A204.1 (cell line): ENCODE results near the gene ADTRP.
"Not testable (repeated sequence)": the region's sequence is repeated elsewhere in the genome, so short reads cannot be mapped to it uniquely, and the experiment has no call there.

ENCODE experiments used
- FAIRE-seq: peaks from 2 replicates; lab custom pipeline; 2012; peaks lifted over from hg19 to GRCh38; lab: Jason Lieb, UNC

ADTRP gene

DNA sequence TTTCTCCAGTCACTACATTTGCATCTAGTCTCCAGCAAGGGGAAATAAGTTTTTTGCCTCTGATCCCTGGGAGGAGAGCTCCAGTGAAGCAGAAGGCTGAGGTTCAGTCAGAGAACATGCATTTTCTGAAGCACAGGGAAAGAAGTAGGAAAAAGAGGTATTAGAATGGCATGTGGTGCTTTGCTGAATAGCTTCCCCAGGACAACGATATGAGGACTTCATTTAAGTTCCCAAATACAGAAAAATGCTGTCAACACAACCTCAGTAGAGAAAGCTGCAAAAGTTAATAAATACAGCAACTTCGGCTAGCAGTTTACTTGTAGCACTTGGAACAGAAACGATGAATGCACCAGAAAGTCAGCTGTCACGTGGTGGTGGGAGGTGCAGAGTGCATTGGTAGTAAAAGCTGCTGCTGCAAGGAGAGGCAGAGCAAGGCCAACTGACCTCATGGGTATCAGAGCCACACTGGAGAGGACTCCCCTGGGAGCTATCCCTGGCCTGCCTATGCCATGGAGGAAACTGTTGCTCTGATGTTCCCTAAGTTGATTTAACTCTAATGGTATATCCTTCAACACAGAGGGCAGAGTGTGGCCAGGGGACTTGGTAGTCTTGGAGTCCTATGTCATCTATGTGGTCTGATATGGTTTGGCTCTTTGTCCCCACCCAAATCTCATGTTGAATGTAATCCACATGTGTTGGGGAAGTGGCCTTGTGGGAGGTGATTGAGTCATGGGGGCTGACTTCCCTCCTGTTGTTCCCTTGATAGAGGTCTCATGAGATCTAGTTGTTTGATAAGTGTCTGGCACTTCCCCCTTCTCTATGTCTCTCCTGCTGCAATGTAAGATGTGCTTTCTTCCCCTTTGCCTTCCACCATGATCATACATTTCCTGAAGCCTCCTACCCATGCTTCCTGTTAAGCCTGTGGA is 85.9 kb downstream of the ADTRP start:
- FAIRE-seq, result no peak

- FAIRE-seq, result no peak
Measured at GRCh38 chr6:11689847-11690246, 88.8 kb downstream of the ADTRP start.

- not testable (repeated sequence) for FAIRE-seq
Measured at GRCh38 chr6:11689400-11689799, 89.2 kb downstream of the ADTRP start.

DNA sequence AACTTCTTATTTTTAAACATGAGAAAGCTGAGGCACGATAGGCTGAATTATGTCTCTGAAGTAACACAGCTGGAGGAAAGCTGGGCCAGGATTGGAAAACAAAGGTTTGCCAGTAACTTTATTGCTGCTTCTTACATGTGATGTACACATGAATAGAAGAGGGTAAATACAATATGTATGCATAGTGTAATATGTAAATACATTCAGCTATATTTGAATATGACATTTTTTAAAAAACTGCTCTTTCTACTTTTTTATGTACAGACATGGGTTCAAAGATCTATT is 90.2 kb downstream of the ADTRP start:
- no peak for FAIRE-seq

- no peak for FAIRE-seq
Measured at GRCh38 chr6:11685481-11686093, 93.0 kb downstream of the ADTRP start.

GRCh38 chr6:11684901-11685480 is 93.6 kb downstream of the ADTRP start:
- no peak for FAIRE-seq

GRCh38 chr6:11683871-11684270 is 94.7 kb downstream of the ADTRP start:
- no peak for FAIRE-seq

GRCh38 chr6:11682561-11682975 is 96.0 kb downstream of the ADTRP start:
- no peak for FAIRE-seq

- FAIRE-seq, result no peak
Measured at GRCh38 chr6:11681770-11682169, 96.8 kb downstream of the ADTRP start.

DNA sequence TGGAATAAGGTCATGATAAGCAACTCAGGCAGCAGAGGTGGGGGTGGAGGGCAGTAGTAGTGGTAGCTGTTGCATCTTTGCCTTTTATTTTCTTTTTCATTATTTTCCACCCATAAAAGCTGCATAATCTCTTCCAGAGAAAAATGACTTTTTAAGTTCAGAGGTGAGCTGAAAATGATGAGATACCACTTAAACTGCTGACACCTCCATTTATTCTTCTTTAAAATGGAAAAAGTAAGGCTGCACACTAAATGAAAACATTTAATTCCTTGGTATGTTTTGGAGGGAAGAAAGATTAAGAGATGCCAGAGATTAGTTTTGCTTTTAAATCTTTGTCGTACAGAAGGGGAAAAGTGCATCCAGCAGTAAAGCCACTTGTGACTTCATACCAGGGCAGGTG is 97.2 kb downstream of the ADTRP start:
- no peak for FAIRE-seq

DNA sequence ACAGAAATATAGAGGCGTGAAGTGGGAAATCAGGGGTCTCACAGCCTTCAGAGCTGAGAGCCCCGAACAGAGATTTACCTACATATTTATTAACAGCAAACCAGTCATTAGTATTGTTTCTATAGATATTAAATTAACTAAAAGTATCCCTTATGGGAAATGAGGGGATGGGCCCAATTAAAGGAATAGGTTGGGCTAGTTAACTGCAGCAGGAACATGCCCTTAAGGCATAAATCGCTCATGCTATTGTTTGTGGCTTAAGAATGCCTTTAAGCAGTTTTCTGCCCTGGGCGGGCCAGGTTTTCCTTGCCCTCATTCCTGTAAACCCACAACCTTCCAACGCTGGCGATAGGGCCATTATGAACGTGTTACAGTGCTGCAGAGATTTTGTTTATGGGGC is 98.1 kb downstream of the ADTRP start:
- not testable (repeated sequence) for FAIRE-seq

GRCh38 chr6:11679099-11679498 is 99.5 kb downstream of the ADTRP start:
- FAIRE-seq, result no peak

GRCh38 chr6:11675601-11676000 is 103.0 kb downstream of the ADTRP start:
- FAIRE-seq, result no peak

DNA sequence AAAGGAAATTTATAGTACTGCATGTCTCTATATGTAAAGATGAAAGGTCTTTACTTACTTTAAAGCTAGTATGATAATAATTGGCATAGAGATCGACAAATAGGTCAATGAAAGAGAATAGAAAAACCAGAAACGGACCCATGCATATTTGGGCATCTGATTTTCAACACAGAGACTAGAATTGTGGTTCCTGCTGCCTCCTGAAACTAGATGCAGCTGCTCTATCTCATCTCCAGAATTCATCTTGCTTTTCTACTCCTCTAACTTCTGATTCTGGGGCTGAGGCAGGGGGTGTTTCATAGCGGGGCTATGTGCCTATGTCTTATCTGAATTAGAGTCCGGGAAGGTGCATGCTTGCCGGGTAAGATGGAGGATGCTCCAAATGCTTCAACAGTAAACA is 105.9 kb downstream of the ADTRP start:
- no peak for FAIRE-seq

DNA sequence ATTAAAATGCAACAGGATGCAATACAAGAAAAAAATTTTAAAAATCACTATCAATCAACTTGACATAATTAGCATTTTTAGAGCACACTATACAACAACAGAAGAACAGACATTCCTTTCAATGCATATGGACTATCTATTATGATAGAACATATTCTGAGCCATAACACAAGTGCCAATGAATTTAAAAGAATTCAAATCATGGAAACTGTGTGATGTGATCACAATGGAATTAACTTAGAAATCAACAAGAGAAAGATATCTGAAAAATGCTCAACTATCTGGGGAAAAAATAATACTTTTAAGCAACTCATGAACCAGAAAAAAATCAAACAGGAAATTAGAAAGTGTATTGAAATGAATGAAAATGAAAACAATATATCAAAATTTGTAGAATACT is 106.3 kb downstream of the ADTRP start:
- FAIRE-seq, result no peak

- no peak for FAIRE-seq
Measured at GRCh38 chr6:11669696-11670095, 108.9 kb downstream of the ADTRP start.

GRCh38 chr6:11668455-11668854 is 110.1 kb downstream of the ADTRP start:
- FAIRE-seq, result no peak

- no peak for FAIRE-seq
Measured at GRCh38 chr6:11667876-11668275, 110.7 kb downstream of the ADTRP start.

DNA sequence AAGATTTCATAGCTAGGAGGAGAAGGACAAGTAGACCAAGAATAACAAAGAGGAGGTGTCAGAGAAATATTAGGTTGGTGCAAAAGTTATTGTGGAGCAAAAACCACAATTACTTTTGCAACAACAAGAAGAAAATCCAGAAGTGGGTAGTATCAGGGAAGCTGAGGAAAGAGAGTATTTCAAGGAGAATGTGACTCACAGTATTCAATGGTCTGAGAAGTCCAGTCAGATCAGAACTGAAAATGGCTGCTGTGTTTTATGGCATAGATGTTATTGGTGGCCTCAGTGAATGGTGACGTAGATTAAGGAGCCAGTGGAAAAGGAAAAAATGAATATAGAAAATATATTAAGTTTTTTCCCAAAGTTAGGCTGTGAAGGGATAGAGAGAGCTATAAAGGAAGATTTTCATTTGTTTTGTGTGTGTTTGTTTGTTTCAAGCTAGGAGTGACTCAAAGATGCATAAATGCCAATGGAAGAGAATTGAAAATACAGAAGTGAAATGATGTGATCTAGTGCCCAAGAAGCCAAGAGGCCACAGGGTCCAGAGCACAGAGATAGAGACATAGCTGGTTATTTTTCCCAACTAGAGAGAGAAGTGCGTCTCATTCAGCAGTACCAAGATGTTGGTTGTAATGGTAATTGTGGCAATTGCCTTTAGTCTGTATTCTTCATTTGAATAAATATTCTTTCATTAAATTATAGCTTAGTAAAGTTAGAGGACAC is 112.8 kb downstream of the ADTRP start:
- no peak for FAIRE-seq
